Kidney (tissue), 14 donors: ENCODE measurements around the gene SPPL2C. TPM values are rescaled to one million over a fixed set of nuclear protein-coding genes. Genes with fewer than 3 reads are reported as not detected.

Experiments used
- DNase-seq, 5 donors: peaks; one replicate each; pipeline ENCODE4 v3.0.0-alpha.2; 2013 to 2020
- FAIRE-seq: peaks from 2 replicates; lab custom pipeline; 2012; peaks lifted over from hg19 to GRCh38; lab: Jason Lieb, UNC
- H3K27ac ChIP-seq, 2 donors: one replicate each; pipeline ENCODE4 v1.7.0; 2013; ENCODE audit warnings: low read depth in 2 of 2, low read length in 2 of 2, inconsistent platforms in 1 of 2
- H3K27me3 ChIP-seq: one replicate; pipeline ENCODE4 v1.7.1; 2013; ENCODE audit warnings: low read length, inconsistent platforms; ENCODE audit not compliant: control insufficient read depth, insufficient read depth
- H3K36me3 ChIP-seq, 3 donors: one replicate each; pipeline versions ENCODE4 v1.7.0 to v1.7.1; 2013; ENCODE audit warnings: low read length in 3 of 3, control low read depth in 1 of 3, inconsistent platforms in 1 of 3; ENCODE audit not compliant: insufficient read depth in 3 of 3, control insufficient read depth in 2 of 3
- H3K4me1 ChIP-seq, 3 donors: one replicate each; pipeline versions ENCODE4 v1.7.0 to v1.7.1; 2013; ENCODE audit warnings: low read length in 3 of 3, inconsistent platforms in 1 of 3, low read depth in 1 of 3; ENCODE audit not compliant: control insufficient read depth in 2 of 3, insufficient read depth in 2 of 3
- H3K4me3 ChIP-seq, 3 donors: one replicate each; pipeline versions ENCODE4 v1.7.0 to v1.8.1; 2013; ENCODE audit warnings: low read length in 3 of 3, control low read depth in 1 of 3, inconsistent platforms in 1 of 3
- H3K9ac ChIP-seq, 3 donors: one replicate each; pipeline versions ENCODE4 v1.7.0 to v1.7.1; 2013; ENCODE audit warnings: low read length in 3 of 3, control low read depth in 1 of 3, inconsistent platforms in 1 of 3
- H3K9me3 ChIP-seq, 3 donors: one replicate each; pipeline versions ENCODE4 v1.7.0 to v1.7.1; 2013; ENCODE audit warnings: low read length in 3 of 3, control low read depth in 1 of 3, inconsistent platforms in 1 of 3; ENCODE audit not compliant: control insufficient read depth in 2 of 3, insufficient read depth in 1 of 3
- CTCF ChIP-seq: IDR thresholded peaks from 3 replicates; pipeline ENCODE4 v1.5.1; 2012; ENCODE audit warnings: mild to moderate bottlenecking, moderate library complexity, borderline replicate concordance; ENCODE audit not compliant: insufficient read depth; ENCODE audit errors: extremely low read depth
- intact Hi-C: fragments of 100-400 bp; cut with DNase I; formaldehyde crosslinking; loops from one replicate; pipeline ENCODE4 v1.11.1; 2022
- polyA plus RNA-seq: library from polyadenylated mRNA; stranded (reverse); fragments of 350-450 nt; fragmentation: Illumina TruSeq; extraction: RNeasy Lipid Tissue Mini Kit (QIAGEN cat#74804); gene quantifications from one replicate; pipeline ENCODE4 v1.2.3, GENCODE V29; 2014; ENCODE audit warnings: low read depth, low replicate concordance; ENCODE audit not compliant: insufficient read depth
- total RNA-seq: library from RNA; stranded (reverse); fragmentation: NEBNext Ultra II Directional; extraction: Animal tissue kit (Norgen Biotek cat#: 25700); gene quantifications from one replicate; pipeline ENCODE4 v1.2.1, GENCODE V29; 2021
- donor health status: control.
- donor health status: control.
- donor health status: control.
- donor health status: control.
- donor health status: control.
- donor health status: DM: yes; HTN: yes; CAD: no.
- donor health status: Normal renal cell carcinoma (clear cell type).

The SPPL2C gene
- total and polyA plus RNA-seq, 2 donors from 2014 or later: not detected

- Histone ChIP-seq H3K4me3 (no peak overlapping the region), H3K27ac (no peak overlapping the region), H3K4me1 (no peaks in the 10 kb centered on the region), H3K36me3 (no peaks in the 10 kb centered on the region), H3K9ac (no peak overlapping the region), H3K27me3 (no peaks in the 10 kb centered on the region), H3K9me3 (no peaks in the 10 kb centered on the region)
- intact Hi-C loops: no loop called here
- no peak for TF ChIP-seq CTCF
- DNase-seq: no peak
- FAIRE-seq: no peak
Measured at GRCh38 chr17:45821147-45821546, 23.5 kb upstream of the SPPL2C start.

GRCh38 chr17:45823598-45823997 lies 21.1 kb upstream of the SPPL2C start:
- FAIRE-seq (no peak), DNase-seq (no peak)
- no peak for TF ChIP-seq CTCF
- no peak overlapping the region for H3K4me3 ChIP-seq
- H3K9ac ChIP-seq: no peak overlapping the region
- intact Hi-C loops: no loop called here
- no peaks in the 10 kb centered on the region for H3K4me1 ChIP-seq
- H3K9me3 ChIP-seq: no peaks in the 10 kb centered on the region
- H3K27me3 ChIP-seq: no peaks in the 10 kb centered on the region
- no peaks in the 10 kb centered on the region for H3K36me3 ChIP-seq
- no peak overlapping the region for H3K27ac ChIP-seq

GRCh38 chr17:45824475-45824874 lies 20.2 kb upstream of the SPPL2C start:
- H3K4me1 ChIP-seq: no peaks in the 10 kb centered on the region
- no peaks in the 10 kb centered on the region for H3K36me3 ChIP-seq
- no peak for TF ChIP-seq CTCF
- no peak overlapping the region for H3K9ac ChIP-seq
- FAIRE-seq (no peak), DNase-seq (no peak)
- H3K27ac ChIP-seq: no peak overlapping the region
- H3K9me3 ChIP-seq: no peaks in the 10 kb centered on the region
- H3K4me3 ChIP-seq: no peak overlapping the region
- intact Hi-C loops: no loop called here
- no peaks in the 10 kb centered on the region for H3K27me3 ChIP-seq

- H3K36me3 ChIP-seq: no peaks in the 10 kb centered on the region
- H3K9me3 ChIP-seq: no peaks in the 10 kb centered on the region
- H3K4me1 ChIP-seq: no peaks in the 10 kb centered on the region
- no peak for TF ChIP-seq CTCF
- no peak for DNase-seq
- no peak for FAIRE-seq
- no peak overlapping the region for H3K4me3 ChIP-seq
- intact Hi-C loops: no loop called here
- H3K9ac ChIP-seq: no peak overlapping the region
- no peaks in the 10 kb centered on the region for H3K27me3 ChIP-seq
- H3K27ac ChIP-seq: no peak overlapping the region
Measured at GRCh38 chr17:45824901-45825492, 19.7 kb upstream of the SPPL2C start.
